Fibroblast of lung (primary cell): Measurements from ENCODE around the gene PKHD1.

Experiments
- EZH2 ChIP-seq: IDR thresholded peaks from 2 replicates; pipeline ENCODE4 v1.5.1; 2012; ENCODE audit warnings: low read length, control low read depth, mild to moderate bottlenecking; ENCODE audit errors: missing control alignments
- TF ChIP-seq, protein P1 (sequence below), 2 donors: IDR thresholded peaks in 1 of 2; conservative IDR thresholded peaks in 1 of 2; 1 replicate in 1 of 2; 2 replicates in 1 of 2; pipeline ENCODE4 v1.5.1; 2011 to 2012; ENCODE audit warnings: low read length in 2 of 2, control low read depth in 1 of 2, inconsistent platforms in 1 of 2, low read depth in 1 of 2, mild to moderate bottlenecking in 1 of 2

DNA sequence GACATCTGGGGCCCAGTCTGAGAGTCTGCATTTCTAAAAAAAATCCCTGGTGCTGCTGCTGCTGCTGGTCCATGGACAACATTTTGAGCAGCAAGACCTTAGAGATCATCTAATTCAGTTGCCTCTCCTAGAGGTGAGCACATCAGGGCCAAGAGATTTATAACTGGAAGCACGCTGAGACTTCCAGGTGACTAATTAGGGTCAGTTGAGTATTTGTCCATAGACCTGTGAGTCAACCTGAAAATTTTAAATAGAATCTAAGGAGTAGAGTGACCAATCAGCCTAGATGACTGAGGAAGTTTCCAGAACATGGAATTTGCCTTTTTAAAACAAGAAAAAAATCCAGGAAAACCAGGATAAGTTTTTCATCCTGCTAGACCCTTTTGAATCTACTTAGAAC, 221.4 kb downstream of the PKHD1 start:
- TF ChIP-seq, protein P1, sequence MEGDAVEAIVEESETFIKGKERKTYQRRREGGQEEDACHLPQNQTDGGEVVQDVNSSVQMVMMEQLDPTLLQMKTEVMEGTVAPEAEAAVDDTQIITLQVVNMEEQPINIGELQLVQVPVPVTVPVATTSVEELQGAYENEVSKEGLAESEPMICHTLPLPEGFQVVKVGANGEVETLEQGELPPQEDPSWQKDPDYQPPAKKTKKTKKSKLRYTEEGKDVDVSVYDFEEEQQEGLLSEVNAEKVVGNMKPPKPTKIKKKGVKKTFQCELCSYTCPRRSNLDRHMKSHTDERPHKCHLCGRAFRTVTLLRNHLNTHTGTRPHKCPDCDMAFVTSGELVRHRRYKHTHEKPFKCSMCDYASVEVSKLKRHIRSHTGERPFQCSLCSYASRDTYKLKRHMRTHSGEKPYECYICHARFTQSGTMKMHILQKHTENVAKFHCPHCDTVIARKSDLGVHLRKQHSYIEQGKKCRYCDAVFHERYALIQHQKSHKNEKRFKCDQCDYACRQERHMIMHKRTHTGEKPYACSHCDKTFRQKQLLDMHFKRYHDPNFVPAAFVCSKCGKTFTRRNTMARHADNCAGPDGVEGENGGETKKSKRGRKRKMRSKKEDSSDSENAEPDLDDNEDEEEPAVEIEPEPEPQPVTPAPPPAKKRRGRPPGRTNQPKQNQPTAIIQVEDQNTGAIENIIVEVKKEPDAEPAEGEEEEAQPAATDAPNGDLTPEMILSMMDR (conservative IDR thresholded peaks at IDR 0.05 in 1 of 2, IDR thresholded peaks at IDR 0.05 in 1 of 2; ENCODE audit: low read depth in 1 of 2, low read length in 2 of 2) = no peak
- no peak for TF ChIP-seq EZH2
